K562 (cell line): Measurements from ENCODE around the gene BHLHE40. TPM values are rescaled to one million over a fixed set of nuclear protein-coding genes. Genes with fewer than 3 reads are reported as not detected.
A peak's percentile ranks its signal among the peaks of the same experiment; 100 is the strongest.

ENCODE experiments used
- ATAC-seq: fragments of 200-7000 bp; cut with Tn5 transposase; 3 replicates; pipeline ENCODE4 v1.9.1; 2020; ENCODE audit warnings: moderate library complexity
- BruUV-seq: library from RNA; stranded (reverse); fragments of 400-500 nt; replicated peaks from 2 replicates; lab custom pipeline; 2021; lab: Mats Ljungman, UMichigan
- CTCF ChIA-PET: fragments of 300-600 bp; formaldehyde crosslinking; extraction: SDS; loops from one replicate; lab custom pipeline; 2021; ENCODE audit warnings: low intra/inter-chr PET ratio; lab: Yijun Ruan, JAX
- POLR2A ChIA-PET: fragments of 300-600, 350-650 bp; sonication (Branson Sonifier 250); formaldehyde crosslinking; extraction: SDS; loops from one replicate; lab custom pipeline; 2021; ENCODE audit warnings: antibody characterized with exemption, inconsistent platforms; lab: Yijun Ruan, JAX
- DNase-seq, 4 experiments: peaks; one replicate each; pipeline versions ENCODE4 v3.0.0 to v3.0.0-alpha.2; 2011 to 2018; ENCODE audit warnings: low spot score in 3 of 4, mixed read lengths in 3 of 4; ENCODE audit errors: extremely low read depth in 1 of 4
- FAIRE-seq: peaks from 2 replicates; lab custom pipeline; 2011; peaks lifted over from hg19 to GRCh38; lab: Jason Lieb, UNC
- H2AFZ ChIP-seq: 2 replicates; pipeline ENCODE4 v1.6.0; 2011; ENCODE audit warnings: low read depth, low read length, control low read depth, inconsistent platforms
- H3K27ac ChIP-seq: fragments of 200-600 bp; 3 replicates; pipeline ENCODE4 v1.8.0; 2011; ENCODE audit warnings: low read depth, mild to moderate bottlenecking, control low read depth, inconsistent platforms, low read length, moderate library complexity, mixed read lengths; ENCODE audit errors: extremely low read depth
- H3K27me3 ChIP-seq, 2 experiments: fragments of 300-600 bp in 1 of 2; 2 replicates in 1 of 2; 3 replicates in 1 of 2; pipeline versions ENCODE4 v1.6.0 to v1.8.0; 2011; ENCODE audit warnings: inconsistent platforms in 2 of 2, low read length in 2 of 2, mild to moderate bottlenecking in 1 of 2, mixed read lengths in 1 of 2, moderate library complexity in 1 of 2; ENCODE audit not compliant: control insufficient read depth in 2 of 2, insufficient read depth in 2 of 2
- H3K36me3 ChIP-seq: fragments of 300-600 bp; 3 replicates; pipeline ENCODE4 v1.8.0; 2011; ENCODE audit warnings: mild to moderate bottlenecking, low read length, inconsistent platforms; ENCODE audit not compliant: control insufficient read depth, insufficient read depth
- H3K4me1 ChIP-seq, 2 experiments: fragments of 200-600 bp in 1 of 2; replicated peaks in 1 of 2; 2 replicates in 1 of 2; 3 replicates in 1 of 2; pipeline versions ENCODE4 v1.5.1 to v1.8.0; 2011; ENCODE audit warnings: inconsistent platforms in 2 of 2, low read length in 2 of 2, mild to moderate bottlenecking in 1 of 2, mixed read lengths in 1 of 2, moderate library complexity in 1 of 2; ENCODE audit not compliant: control insufficient read depth in 2 of 2, insufficient read depth in 2 of 2
- H3K4me2 ChIP-seq: 2 replicates; pipeline ENCODE4 v1.6.1; 2011; ENCODE audit warnings: low read length, control low read depth, inconsistent platforms, mixed read lengths; ENCODE audit not compliant: insufficient read depth
- H3K4me3 ChIP-seq: fragments of 200-600 bp; sonication (generic), shearing (Covaris generic); 2 replicates; pipeline ENCODE4 v1.5.1; 2016; ENCODE audit warnings: control low read depth, inconsistent platforms
- H3K79me2 ChIP-seq: fragments of 200-600 bp; 3 replicates; pipeline ENCODE4 v1.8.0; 2011; ENCODE audit warnings: low read length, inconsistent platforms; ENCODE audit not compliant: control insufficient read depth, insufficient read depth
- H3K9ac ChIP-seq, 2 experiments: 2 replicates each; pipeline versions ENCODE4 v1.6.0 to v1.6.1; 2011; ENCODE audit warnings: low read depth in 2 of 2, low read length in 2 of 2, control low read depth in 1 of 2, inconsistent platforms in 1 of 2, mild to moderate bottlenecking in 1 of 2, mixed read lengths in 1 of 2; ENCODE audit not compliant: insufficient read depth in 1 of 2
- H3K9me1 ChIP-seq: one replicate; pipeline ENCODE4 v1.6.0; 2011; ENCODE audit warnings: inconsistent platforms, mild to moderate bottlenecking, low read length, moderate library complexity; ENCODE audit not compliant: control insufficient read depth, insufficient read depth
- H3K9me3 ChIP-seq: replicated peaks from 2 replicates; pipeline ENCODE4 v1.5.1; 2011; ENCODE audit warnings: low read depth, low read length, inconsistent platforms; ENCODE audit not compliant: control insufficient read depth, insufficient read depth
- H4K20me1 ChIP-seq: replicated peaks from 2 replicates; pipeline ENCODE4 v1.6.1; 2011; ENCODE audit warnings: low read length, inconsistent platforms, mixed read lengths; ENCODE audit not compliant: control insufficient read depth, insufficient read depth
- CXXC5 ChIP-seq: fragments of 250-450 bp; sonication (Bioruptor Pico); IDR thresholded peaks from 2 replicates; pipeline ENCODE4 v1.8.0; 2022; ENCODE audit warnings: inconsistent platforms, mild to moderate bottlenecking, moderate library complexity
- EP300 ChIP-seq: IDR thresholded peaks from 2 replicates; pipeline ENCODE4 v1.6.1; 2012; ENCODE audit warnings: low read length, improper control_type of control experiment
- FOXJ2 ChIP-seq: fragments of 200-800 bp; sonication (Bioruptor generic); IDR thresholded peaks from 2 replicates; pipeline ENCODE4 v1.6.1; 2016; ENCODE audit warnings: missing genetic modification characterization, missing compliant biosample characterization
- KDM1A ChIP-seq, 2 experiments: fragments of 450-650 bp; IDR thresholded peaks; 2 replicates each; pipeline ENCODE4 v1.6.1; 2016; ENCODE audit warnings: mild to moderate bottlenecking in 2 of 2
- KLF10 ChIP-seq: fragments of 250-450 bp; sonication (Bioruptor Pico); IDR thresholded peaks from 2 replicates; pipeline ENCODE4 v1.6.1; 2021; ENCODE audit warnings: matching md5 sums
- NFIX ChIP-seq: fragments of 250-450 bp; sonication (Bioruptor Pico); IDR thresholded peaks from 2 replicates; pipeline ENCODE4 v1.4.0; 2020; ENCODE audit warnings: low read depth, mild to moderate bottlenecking, moderate library complexity
- PCBP2 ChIP-seq: fragments of 200-400 bp; formaldehyde crosslinking; IDR thresholded peaks from 2 replicates; pipeline ENCODE4 v1.6.1; 2018; ENCODE audit warnings: low read length, low read depth, mild to moderate bottlenecking, moderate library complexity; ENCODE audit not compliant: poor library complexity, severe bottlenecking
- PHTF2 ChIP-seq: fragments of 250-450 bp; sonication (Bioruptor Pico); IDR thresholded peaks from 2 replicates; pipeline ENCODE4 v1.5.0; 2021; ENCODE audit warnings: mild to moderate bottlenecking
- POLR3A ChIP-seq: IDR thresholded peaks from 2 replicates; pipeline ENCODE4 v1.6.1; 2011; ENCODE audit warnings: borderline replicate concordance, mild to moderate bottlenecking, moderate library complexity; ENCODE audit not compliant: insufficient read length, insufficient read depth; ENCODE audit errors: extremely low read depth
- RBM17 ChIP-seq: fragments of 200-400 bp; formaldehyde crosslinking; IDR thresholded peaks from 2 replicates; pipeline ENCODE4 v1.6.1; 2017; ENCODE audit warnings: low read depth, mild to moderate bottlenecking, low read length, borderline replicate concordance
- SIN3A ChIP-seq, 2 experiments: fragments of 150-350 bp in 1 of 2; IDR thresholded peaks; 2 replicates each; pipeline ENCODE4 v1.6.1; 2011 to 2016; ENCODE audit warnings: borderline replicate concordance in 2 of 2, low read depth in 2 of 2, low read length in 2 of 2, mild to moderate bottlenecking in 2 of 2, moderate library complexity in 2 of 2; ENCODE audit not compliant: control insufficient read depth in 1 of 2
- SMAD2 ChIP-seq: fragments of 150-350 bp; IDR thresholded peaks from 2 replicates; pipeline ENCODE4 v1.6.1; 2014; ENCODE audit warnings: low read depth, mild to moderate bottlenecking, low read length
- SREBF2 ChIP-seq: sonication (generic); formaldehyde crosslinking; IDR thresholded peaks from 2 replicates; pipeline ENCODE4 v1.4.0; 2020; ENCODE audit warnings: mild to moderate bottlenecking, missing genetic modification reagents
- TSC22D4 ChIP-seq: fragments of 450-650 bp; IDR thresholded peaks from 2 replicates; pipeline ENCODE4 v1.6.1; 2016; ENCODE audit warnings: missing genetic modification characterization, missing biosample characterization, control low read depth
- XRCC5 ChIP-seq: fragments of 200-400 bp; formaldehyde crosslinking; IDR thresholded peaks from 2 replicates; pipeline ENCODE4 v1.6.1; 2017; ENCODE audit warnings: low read depth, mild to moderate bottlenecking, low read length
- ZNF174 ChIP-seq: fragments of 250-450 bp; sonication (Bioruptor Pico); IDR thresholded peaks from 2 replicates; pipeline ENCODE4 v1.4.0; 2020; ENCODE audit warnings: mild to moderate bottlenecking
- ZNF239 ChIP-seq: fragments of 250-450 bp; sonication (Bioruptor Pico); IDR thresholded peaks from 2 replicates; pipeline ENCODE4 v1.4.0; 2020; ENCODE audit warnings: mild to moderate bottlenecking
- ZNF436 ChIP-seq: fragments of 250-450, 450-650 bp; sonication (Bioruptor Pico); formaldehyde crosslinking; IDR thresholded peaks from 2 replicates; pipeline ENCODE4 v1.7.0; 2020; ENCODE audit warnings: mild to moderate bottlenecking
- ZNF445 ChIP-seq: fragments of 250-450 bp; sonication (Bioruptor Pico); IDR thresholded peaks from 2 replicates; pipeline ENCODE4 v1.4.0; 2020; ENCODE audit warnings: low read depth, mild to moderate bottlenecking, moderate library complexity
- ZNF449 ChIP-seq: fragments of 250-450 bp; sonication (Bioruptor Pico); IDR thresholded peaks from 2 replicates; pipeline ENCODE4 v1.8.0; 2022; ENCODE audit warnings: moderate library complexity, mild to moderate bottlenecking, inconsistent platforms
- ZNF668 ChIP-seq: fragments of 250-450 bp; sonication (Bioruptor Pico); IDR thresholded peaks from 2 replicates; pipeline ENCODE4 v1.8.0; 2022; ENCODE audit warnings: mild to moderate bottlenecking, inconsistent platforms
- ZNF79 ChIP-seq: fragments of 250-450 bp; sonication (Bioruptor Pico); IDR thresholded peaks from 2 replicates; pipeline ENCODE4 v1.4.0; 2020; ENCODE audit warnings: low read depth, mild to moderate bottlenecking, moderate library complexity
- ZNF830 ChIP-seq: fragments of 250-450 bp; sonication (Bioruptor Pico); IDR thresholded peaks from 2 replicates; pipeline ENCODE4 v1.5.0; 2021; ENCODE audit warnings: mild to moderate bottlenecking
- WGBS: fragments of 100-300 bp; shearing (Covaris generic); methylation state at CpG from one replicate; pipeline ENCODE4 v1.1.6; 2016; ENCODE audit warnings: low coverage, mixed read lengths; ENCODE audit not compliant: insufficient coverage; ENCODE audit errors: missing lambda C conversion rate; 5-methylcytosine and 5-hydroxymethylcytosine counted together
- in situ Hi-C: fragments of 300-500 bp; cut with MboI; formaldehyde crosslinking; loops from 4 replicates; pipeline ENCODE4 v1.15.0; 2018; ENCODE audit warnings: inconsistent platforms, mixed read lengths
- intact Hi-C: fragments of 100-400 bp; cut with micrococcal nuclease; formaldehyde crosslinking; loops from 2 replicates; pipeline ENCODE4 v1.14.2; 2022
- polyA plus RNA-seq, 8 experiments: library from polyadenylated mRNA; depleted of rRNA in 4 of 8; stranded (reverse) in 5 of 8; unstranded in 3 of 8; fragments of >200 nt; fragmentation: Nextera tagmentation in 2 of 8; fragmentation: Illumina TruSeq in 1 of 8; extraction: Ambion mirVana in 2 of 8; extraction: Trizol in 1 of 8; gene quantifications; 2 replicates each; pipeline versions ENCODE4 v1.2.1 to v1.2.3, GENCODE V29; 2011 to 2014; ENCODE audit warnings: inconsistent platforms in 1 of 8, missing spikeins in 1 of 8
- total RNA-seq, 7 experiments: library from RNA; depleted of rRNA in 6 of 7; stranded (reverse); fragments of >200 nt in 6 of 7; fragmentation: Illumina TruSeq in 2 of 7; extraction: Trizol in 2 of 7; gene quantifications; 2 replicates each; pipeline versions ENCODE4 v1.2.1 to v1.2.3, GENCODE V29; 2011 to 2021; ENCODE audit warnings: low replicate concordance in 1 of 7

Gene BHLHE40
- total and polyA plus RNA-seq, 9 of the 15 experiments (the other 6 are each of a cell fraction or from before 2014, with no cell fraction given) = 12.0 to 83.9 (median 31.4) TPM

DNA sequence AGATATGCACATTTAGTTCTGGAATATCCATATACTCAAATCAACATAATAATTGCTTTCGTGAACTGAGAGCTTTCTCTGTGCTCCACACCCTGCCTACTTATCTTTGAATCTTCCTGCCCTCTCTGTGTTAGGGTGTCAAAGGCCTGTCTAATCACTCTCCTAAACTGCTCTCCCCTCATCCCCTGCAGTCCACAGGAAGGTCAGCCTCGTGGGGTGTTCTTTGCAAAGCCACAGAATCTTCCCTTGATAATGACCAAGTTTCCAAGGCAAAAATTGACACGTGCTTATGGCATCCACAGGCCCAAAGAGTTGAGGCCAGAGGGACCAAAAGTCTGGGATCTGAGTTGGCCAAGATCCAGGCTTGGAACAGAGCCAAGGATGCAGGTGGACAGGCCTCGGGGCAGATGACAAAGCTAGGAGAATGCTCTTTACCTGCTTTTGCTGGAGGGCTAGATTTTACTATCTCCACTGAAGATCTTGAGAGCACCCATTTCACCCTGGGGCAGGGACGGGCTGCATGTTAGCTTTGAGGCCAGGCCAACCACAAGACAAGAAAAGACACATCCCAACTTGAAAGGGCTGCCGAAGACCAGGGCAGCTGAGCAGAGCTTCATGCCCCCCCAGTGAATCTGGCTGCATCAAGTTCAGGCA lies 20.4 kb downstream of the BHLHE40 start:
- peak; percentile 35 for FAIRE-seq
- Histone ChIP-seq H3K27ac (0 out of 3 replicates have a peak overlapping the region, but pooled peaks have one; percentile 4), H3K27me3 (no peaks in the 10 kb centered on the region), H3K9me3 (no peaks in the 10 kb centered on the region), H3K4me2 (peak overlapping the region; percentile 12; the same call in 1 of the 2 replicates), H3K36me3 (no peaks in the 10 kb centered on the region), H3K9ac (peak overlapping the region; percentile 4 to 26; a peak in 2 of 4 replicates), H4K20me1 (no peaks in the 10 kb centered on the region), H3K4me1 (peaks cover 47 to 73% of the 10 kb centered on the region in 2 experiments), H3K9me1 (no peaks in the 10 kb centered on the region), H3K79me2 (no peaks in the 10 kb centered on the region), H2AFZ (no peak overlapping the region), H3K4me3 (no peak overlapping the region)
- ATAC-seq = no peak
- ChIA-PET CTCF (interaction anchor here (1.1 kb wide), 1 partner anchor 10 kb away, joined by 5 read pairs; no protein-coding TSS in a partner anchor), POLR2A (interaction anchor here (0.8 to 2.8 kb wide), 8 partner anchors 9 to 183 kb away, joined by 4 to 15 read pairs (median 6); partner anchors contain the start of gene BHLHE40)
- in situ Hi-C loops = no loop called here
- BruUV-seq = no TSS peak
- peak; percentile 54 to 68 (median 56) for DNase-seq
- 20% methylated on average over 6 of the region's 6 CpGs for WGBS
- intact Hi-C loops = no loop called here
- TF ChIP-seq FOXJ2 (tag) = no peak
- TF ChIP-seq XRCC5 = no peak
- no peak for TF ChIP-seq SMAD2
- no peak for TF ChIP-seq ZNF830 (CRISPR knock-in tag)
- TF ChIP-seq ZNF445 (CRISPR knock-in tag) = no peak
- no peak for TF ChIP-seq PHTF2 (CRISPR knock-in tag)
- TF ChIP-seq ZNF436 (CRISPR knock-in tag) = no peak
- TF ChIP-seq NFIX (CRISPR knock-in tag) = peak; percentile 59
- no peak for TF ChIP-seq TSC22D4 (tag)
- TF ChIP-seq PCBP2 = no peak
- TF ChIP-seq RBM17 = no peak
- peak; percentile 65; the same call in 1 of the 2 replicates for TF ChIP-seq ZNF239 (CRISPR knock-in tag)
- TF ChIP-seq EP300 = 0 out of 2 replicates have a peak, but pooled peaks have one; percentile 26
- TF ChIP-seq CXXC5 (CRISPR knock-in tag) = peak; percentile 40
- no peak for TF ChIP-seq ZNF79 (CRISPR knock-in tag)
- no peak for TF ChIP-seq SREBF2 (CRISPR knock-in tag)
- TF ChIP-seq ZNF668 (CRISPR knock-in tag) = no peak
- no peak for TF ChIP-seq POLR3A
- TF ChIP-seq ZNF449 (CRISPR knock-in tag) = 0 out of 2 replicates have a peak, but pooled peaks have one; percentile 61
- TF ChIP-seq KLF10 (CRISPR knock-in tag) = no peak
- TF ChIP-seq SIN3A (IDR thresholded peaks at IDR 0.05; ENCODE audit: borderline replicate concordance in 2 of 2, control insufficient read depth in 1 of 2, low read depth in 2 of 2, low read length in 2 of 2) = no peak
- TF ChIP-seq KDM1A (IDR thresholded peaks at IDR 0.05) = peak in 1 of 2 experiments; percentile 39; a peak in 2 of 4 replicates
- TF ChIP-seq ZNF174 (CRISPR knock-in tag) = no peak
